Ramos (cell line): ENCODE measurements around the gene OFD1.

Source experiments
- in situ Hi-C: fragments of 300-500 bp; cut with MboI; formaldehyde crosslinking; loops from one replicate; pipeline ENCODE4 v1.14.3; 2022; ENCODE audit warnings: low sequenced_read_pairs; ENCODE audit not compliant: unreplicated experiment

Gene OFD1

GRCh38 chrX:13734278-13735172, at the start of gene OFD1, which contains the start of gene TRAPPC2:
Gene OFD1 (plus strand): TSS chrX:13734748. CDS start chrX:13735072, 324 bp downstream.
Gene TRAPPC2 (minus strand): TSS chrX:13734620. CDS start chrX:13719963, 14,657 bp downstream.
- in situ Hi-C loops, result loop anchor here (25.0 kb wide), 2 partner anchors 647 to 772 kb away; no protein-coding TSS in a partner anchor

GRCh38 chrX:13685126-13685763, 49.3 kb upstream of the OFD1 start:
- in situ Hi-C loops, result no loop called here

GRCh38 chrX:13687203-13687602, 47.3 kb upstream of the OFD1 start:
- in situ Hi-C loops, result no loop called here

GRCh38 chrX:13688384-13688957, 46.1 kb upstream of the OFD1 start:
- in situ Hi-C loops, result no loop called here

- in situ Hi-C loops, result no loop called here
Observed at GRCh38 chrX:13688958-13689740, 45.4 kb upstream of the OFD1 start, which contains the start of gene RAB9A. Gene RAB9A (plus strand): TSS chrX:13689128. CDS start chrX:13708747, 19,619 bp downstream.

- in situ Hi-C loops, result no loop called here
Observed at GRCh38 chrX:13689741-13690211, 44.8 kb upstream of the OFD1 start.

- in situ Hi-C loops, result no loop called here
Observed at GRCh38 chrX:13690836-13691235, 43.7 kb upstream of the OFD1 start.

GRCh38 chrX:13691841-13692371, 42.6 kb upstream of the OFD1 start:
- in situ Hi-C loops, result no loop called here

- in situ Hi-C loops, result no loop called here
Observed at GRCh38 chrX:13692771-13693231, 41.7 kb upstream of the OFD1 start.

GRCh38 chrX:13693341-13693961, 41.1 kb upstream of the OFD1 start:
- in situ Hi-C loops, result no loop called here

- in situ Hi-C loops, result no loop called here
Observed at GRCh38 chrX:13694359-13694758, 40.2 kb upstream of the OFD1 start.

- in situ Hi-C loops, result no loop called here
Observed at GRCh38 chrX:13694983-13695382, 39.6 kb upstream of the OFD1 start.

GRCh38 chrX:13695601-13696115, 38.9 kb upstream of the OFD1 start:
- in situ Hi-C loops, result no loop called here

GRCh38 chrX:13697455-13697854, 37.1 kb upstream of the OFD1 start:
- in situ Hi-C loops, result no loop called here

GRCh38 chrX:13697976-13698375, 36.6 kb upstream of the OFD1 start:
- in situ Hi-C loops, result no loop called here

- in situ Hi-C loops, result no loop called here
Observed at GRCh38 chrX:13698432-13698831, 36.1 kb upstream of the OFD1 start.

- in situ Hi-C loops, result no loop called here
Observed at GRCh38 chrX:13699183-13699826, 35.2 kb upstream of the OFD1 start.

- in situ Hi-C loops, result no loop called here
Observed at GRCh38 chrX:13700380-13700779, 34.2 kb upstream of the OFD1 start.
